HepG2 (cell line): ENCODE data around the gene SAMD15. TPM values are rescaled to one million over a fixed set of nuclear protein-coding genes. Genes with fewer than 3 reads are reported as not detected.

Experiments
- ATAC-seq: fragments of 200-7000 bp; cut with Tn5 transposase; 3 replicates; pipeline ENCODE4 v1.9.1; 2020; ENCODE audit warnings: mild to moderate bottlenecking, moderate library complexity
- BruUV-seq: library from RNA; stranded (reverse); fragments of 400-500 nt; replicated peaks from 2 replicates; lab custom pipeline; 2021; lab: Mats Ljungman, UMichigan
- CTCF ChIA-PET: fragments of 300-600 bp; formaldehyde crosslinking; extraction: SDS; loops from one replicate; lab custom pipeline; 2021; ENCODE audit warnings: low total read pairs, inconsistent platforms, low intra/inter-chr PET ratio; lab: Yijun Ruan, JAX
- POLR2A ChIA-PET: fragments of 350-600 bp; sonication (Branson Sonifier 250); formaldehyde crosslinking; loops from one replicate; lab custom pipeline; 2020; ENCODE audit warnings: antibody characterized with exemption, inconsistent platforms; lab: Yijun Ruan, JAX
- DNase-seq: peaks from one replicate; pipeline ENCODE4 v3.0.0-alpha.2; 2015; ENCODE audit warnings: low spot score
- FAIRE-seq: peaks from 3 replicates; lab custom pipeline; 2011; peaks lifted over from hg19 to GRCh38; lab: Jason Lieb, UNC
- H2AFZ ChIP-seq: one replicate; pipeline ENCODE4 v1.6.1; 2011; ENCODE audit warnings: low read length, inconsistent platforms
- H3K27ac ChIP-seq: fragments of 300-600 bp; 3 replicates; pipeline ENCODE4 v1.8.0; 2011; ENCODE audit warnings: mixed run types, mild to moderate bottlenecking, mixed read lengths, low read length, inconsistent platforms; ENCODE audit not compliant: insufficient read depth; ENCODE audit errors: extremely low read length
- H3K27me3 ChIP-seq, 2 experiments: fragments of 200-600 bp in 1 of 2; 2 replicates in 1 of 2; 3 replicates in 1 of 2; pipeline versions ENCODE4 v1.6.0 to v1.8.0; 2011; ENCODE audit warnings: low read length in 2 of 2, mild to moderate bottlenecking in 2 of 2, moderate library complexity in 2 of 2, inconsistent platforms in 1 of 2; ENCODE audit not compliant: insufficient read depth in 2 of 2, control insufficient read depth in 1 of 2
- H3K36me3 ChIP-seq, 2 experiments: fragments of 200-600 bp in 1 of 2; replicated peaks in 1 of 2; 2 replicates in 1 of 2; 3 replicates in 1 of 2; pipeline versions ENCODE4 v1.5.1 to v1.8.0; 2011; ENCODE audit warnings: low read length in 2 of 2, inconsistent platforms in 1 of 2; ENCODE audit not compliant: insufficient read depth in 2 of 2, control insufficient read depth in 1 of 2
- H3K4me1 ChIP-seq: 2 replicates; pipeline ENCODE4 v1.5.1; 2012; ENCODE audit warnings: low read length, inconsistent platforms; ENCODE audit not compliant: insufficient read depth
- H3K4me2 ChIP-seq: 2 replicates; pipeline ENCODE4 v1.6.0; 2011; ENCODE audit warnings: low read depth, low read length, inconsistent platforms
- H3K4me3 ChIP-seq, 3 experiments: fragments of 200-600 bp in 1 of 3; sonication (generic), shearing (Covaris generic) in 1 of 3; replicated peaks in 1 of 3; 2 replicates each; pipeline ENCODE4 v1.5.1; 2011 to 2016; ENCODE audit warnings: low read length in 3 of 3, inconsistent platforms in 2 of 3, low read depth in 2 of 3, mild to moderate bottlenecking in 2 of 3, control low read depth in 1 of 3, mixed read lengths in 1 of 3; ENCODE audit not compliant: insufficient read depth in 1 of 3
- H3K79me2 ChIP-seq: one replicate; pipeline ENCODE4 v1.6.1; 2011; ENCODE audit warnings: low read length, inconsistent platforms; ENCODE audit not compliant: insufficient read depth
- H3K9ac ChIP-seq: 2 replicates; pipeline ENCODE4 v1.6.0; 2011; ENCODE audit warnings: mild to moderate bottlenecking, low read depth, low read length, inconsistent platforms; ENCODE audit not compliant: insufficient read depth
- H3K9me3 ChIP-seq: 2 replicates; pipeline ENCODE4 v1.5.1; 2012; ENCODE audit warnings: mild to moderate bottlenecking, low read length
- H4K20me1 ChIP-seq: 2 replicates; pipeline ENCODE4 v1.6.0; 2011; ENCODE audit warnings: inconsistent platforms, mild to moderate bottlenecking, low read length, moderate library complexity; ENCODE audit not compliant: insufficient read depth
- AHR ChIP-seq: IDR thresholded peaks from 2 replicates; pipeline ENCODE4 v1.6.1; 2018; ENCODE audit warnings: missing genetic modification reagents, missing compliant biosample characterization
- CEBPG ChIP-seq: IDR thresholded peaks from 2 replicates; pipeline ENCODE4 v1.6.1; 2016
- CHD4 ChIP-seq: fragments of 200-600 bp; sonication (generic); IDR thresholded peaks from 2 replicates; pipeline ENCODE4 v1.7.0; 2017; ENCODE audit warnings: mild to moderate bottlenecking, low read length, borderline replicate concordance
- MAFK ChIP-seq, 2 experiments: IDR thresholded peaks in 1 of 2; conservative IDR thresholded peaks in 1 of 2; 2 replicates each; pipeline ENCODE4 v1.6.1; 2011; ENCODE audit warnings: improper control_type of control experiment in 2 of 2, low read length in 2 of 2
- MIXL1 ChIP-seq: IDR thresholded peaks from 2 replicates; pipeline ENCODE4 v1.6.1; 2016
- MLXIP ChIP-seq: sonication (generic); formaldehyde crosslinking; IDR thresholded peaks from 2 replicates; pipeline ENCODE4 v1.9.0; 2021; ENCODE audit warnings: missing genetic modification reagents, borderline replicate concordance
- ZMYM2 ChIP-seq: sonication (generic); formaldehyde crosslinking; IDR thresholded peaks from 2 replicates; pipeline ENCODE4 v1.8.0; 2022; ENCODE audit warnings: mild to moderate bottlenecking, missing genetic modification reagents
- ZNF234 ChIP-seq: sonication (generic); formaldehyde crosslinking; conservative IDR thresholded peaks from 2 replicates; pipeline ENCODE4 v1.5.1; 2020; ENCODE audit warnings: mild to moderate bottlenecking, missing genetic modification reagents
- ZNF263 ChIP-seq: sonication (generic); formaldehyde crosslinking; IDR thresholded peaks from 2 replicates; pipeline ENCODE4 v1.4.0; 2020; ENCODE audit warnings: missing genetic modification reagents
- ZNF432 ChIP-seq: sonication (generic); formaldehyde crosslinking; IDR thresholded peaks from 2 replicates; pipeline ENCODE4 v1.5.0; 2020; ENCODE audit warnings: missing genetic modification reagents, mild to moderate bottlenecking, borderline replicate concordance
- ZNF768 ChIP-seq: sonication (generic); formaldehyde crosslinking; IDR thresholded peaks from 2 replicates; pipeline ENCODE4 v1.4.0; 2020; ENCODE audit warnings: missing genetic modification reagents
- ZSCAN9 ChIP-seq: IDR thresholded peaks from 2 replicates; pipeline ENCODE4 v1.6.1; 2016; ENCODE audit warnings: borderline replicate concordance
- WGBS: methylation state at CpG from one replicate; pipeline ENCODE4 v1.1.6; 2017; ENCODE audit warnings: low lambda C conversion rate; 5-methylcytosine and 5-hydroxymethylcytosine counted together
- in situ Hi-C: cut with HindIII; loops from 2 replicates; pipeline ENCODE4 v1.10.0; 2017; ENCODE audit warnings: low pct_unique_long_range_greater_than_20kb; ENCODE audit not compliant: extremely low pct_ligation_motif_present
- intact Hi-C: fragments of 100-400 bp; cut with micrococcal nuclease; formaldehyde crosslinking; loops from one replicate; pipeline ENCODE4 v1.10.0; 2022; ENCODE audit not compliant: unreplicated experiment
- polyA plus RNA-seq, 8 experiments: library from polyadenylated mRNA; depleted of rRNA in 3 of 8; stranded (reverse) in 7 of 8; unstranded in 1 of 8; fragments of >200 nt; fragmentation: Illumina TruSeq in 4 of 8; extraction: Trizol in 4 of 8; gene quantifications; 2 replicates each; pipeline versions ENCODE4 v1.2.1 to v1.2.3, GENCODE V29; 2011 to 2016; ENCODE audit warnings: low read depth in 4 of 8, missing spikeins in 1 of 8, mixed read lengths in 1 of 8; ENCODE audit not compliant: insufficient read depth in 1 of 8
- total RNA-seq, 5 experiments: library from RNA; depleted of rRNA; stranded (reverse); fragments of >200 nt; fragmentation: Illumina TruSeq; extraction: Trizol; gene quantifications; 2 replicates each; pipeline ENCODE4 v1.2.3, GENCODE V29; 2016; ENCODE audit warnings: low read depth in 1 of 5
- TF ChIP-seq, protein P1 (sequence below): sonication (generic); formaldehyde crosslinking; IDR thresholded peaks from 2 replicates; pipeline ENCODE4 v1.9.0; 2022; ENCODE audit warnings: low read depth, missing genetic modification reagents
- TF ChIP-seq, protein P2 (sequence below): sonication (generic); formaldehyde crosslinking; IDR thresholded peaks from 2 replicates; pipeline ENCODE4 v1.5.1; 2020; ENCODE audit warnings: mild to moderate bottlenecking, moderate library complexity, missing genetic modification reagents
- TF ChIP-seq, protein P3 (sequence below), 2 experiments: fragments of 450-650 bp in 1 of 2; sonication (generic) in 1 of 2; formaldehyde crosslinking; IDR thresholded peaks; 2 replicates each; pipeline versions ENCODE4 v1.5.0 to v1.8.0; 2020 to 2022; ENCODE audit warnings: mild to moderate bottlenecking in 1 of 2, missing genetic modification reagents in 1 of 2
- TF ChIP-seq, protein P4 (sequence below): sonication (generic); formaldehyde crosslinking; IDR thresholded peaks from 2 replicates; pipeline ENCODE4 v1.4.0; 2020; ENCODE audit warnings: missing genetic modification reagents, mild to moderate bottlenecking, borderline replicate concordance

Gene SAMD15
- total and polyA plus RNA-seq, 2 of the 13 experiments (the other 11 are each of a cell fraction or from before 2014, with no cell fraction given): 0.09 to 1.3 TPM

GRCh38 chr14:77378701-77379100 lies 1.5 kb downstream of the SAMD15 start (continued):
- no peak for TF ChIP-seq MLXIP (CRISPR knock-in tag)
- TF ChIP-seq CHD4: no peak
- TF ChIP-seq, protein P1, sequence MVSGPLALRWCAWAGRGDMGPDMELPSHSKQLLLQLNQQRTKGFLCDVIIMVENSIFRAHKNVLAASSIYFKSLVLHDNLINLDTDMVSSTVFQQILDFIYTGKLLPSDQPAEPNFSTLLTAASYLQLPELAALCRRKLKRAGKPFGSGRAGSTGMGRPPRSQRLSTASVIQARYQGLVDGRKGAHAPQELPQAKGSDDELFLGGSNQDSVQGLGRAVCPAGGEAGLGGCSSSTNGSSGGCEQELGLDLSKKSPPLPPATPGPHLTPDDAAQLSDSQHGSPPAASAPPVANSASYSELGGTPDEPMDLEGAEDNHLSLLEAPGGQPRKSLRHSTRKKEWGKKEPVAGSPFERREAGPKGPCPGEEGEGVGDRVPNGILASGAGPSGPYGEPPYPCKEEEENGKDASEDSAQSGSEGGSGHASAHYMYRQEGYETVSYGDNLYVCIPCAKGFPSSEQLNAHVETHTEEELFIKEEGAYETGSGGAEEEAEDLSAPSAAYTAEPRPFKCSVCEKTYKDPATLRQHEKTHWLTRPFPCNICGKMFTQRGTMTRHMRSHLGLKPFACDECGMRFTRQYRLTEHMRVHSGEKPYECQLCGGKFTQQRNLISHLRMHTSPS: no peak

DNA sequence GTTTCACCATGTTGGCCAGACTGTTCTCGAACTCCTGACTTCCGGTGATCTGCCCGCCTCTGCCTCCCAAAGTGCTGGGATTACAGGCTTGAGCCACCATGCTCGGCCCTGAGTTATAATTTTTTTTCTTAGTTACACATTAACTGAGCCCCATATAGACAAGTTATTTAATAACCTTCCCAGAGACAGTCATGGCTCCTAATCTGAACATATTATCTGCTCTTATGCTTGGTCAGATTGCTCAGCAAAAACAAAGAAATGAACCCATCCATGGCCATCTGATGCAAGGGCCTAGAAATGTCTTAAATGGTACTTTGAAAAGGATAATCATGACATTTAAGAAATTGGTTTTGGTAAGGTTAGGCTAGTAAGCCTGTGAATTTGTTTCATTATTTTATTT lies 13.0 kb downstream of the SAMD15 start:
- Histone ChIP-seq H3K27ac (peak overlapping the region; percentile 33), H3K4me3 (no peak overlapping the region), H2AFZ (no peak overlapping the region), H4K20me1 (no peaks in the 10 kb centered on the region), H3K4me1 (peaks cover 50% of the 10 kb centered on the region), H3K79me2 (no peaks in the 10 kb centered on the region), H3K27me3 (no peaks in the 10 kb centered on the region), H3K9me3 (no peaks in the 10 kb centered on the region), H3K36me3 (no peaks in the 10 kb centered on the region), H3K9ac (no peak overlapping the region), H3K4me2 (peak overlapping the region; percentile 11; the same call in 1 of the 2 replicates)
- CTCF ChIA-PET: no interaction called here
- BruUV-seq: no TSS peak
- DNase-seq (peak; percentile 68), FAIRE-seq (no peak), ATAC-seq (peak; percentile 97)
- 60% methylated on average over 4 of the region's 4 CpGs for WGBS
- POLR2A ChIA-PET: no interaction called here
- intact Hi-C loops (no loop called here), in situ Hi-C loops (no loop called here)
- TF ChIP-seq MIXL1 (CRISPR knock-in tag): 0 out of 2 replicates have a peak, but pooled peaks have one; percentile 15
- TF ChIP-seq ZNF234: no peak
- TF ChIP-seq ZMYM2 (CRISPR knock-in tag): 0 out of 2 replicates have a peak, but pooled peaks have one; percentile 55
- TF ChIP-seq ZNF263 (CRISPR knock-in tag): no peak
- TF ChIP-seq ZNF432 (CRISPR knock-in tag): no peak
- TF ChIP-seq, protein P2, sequence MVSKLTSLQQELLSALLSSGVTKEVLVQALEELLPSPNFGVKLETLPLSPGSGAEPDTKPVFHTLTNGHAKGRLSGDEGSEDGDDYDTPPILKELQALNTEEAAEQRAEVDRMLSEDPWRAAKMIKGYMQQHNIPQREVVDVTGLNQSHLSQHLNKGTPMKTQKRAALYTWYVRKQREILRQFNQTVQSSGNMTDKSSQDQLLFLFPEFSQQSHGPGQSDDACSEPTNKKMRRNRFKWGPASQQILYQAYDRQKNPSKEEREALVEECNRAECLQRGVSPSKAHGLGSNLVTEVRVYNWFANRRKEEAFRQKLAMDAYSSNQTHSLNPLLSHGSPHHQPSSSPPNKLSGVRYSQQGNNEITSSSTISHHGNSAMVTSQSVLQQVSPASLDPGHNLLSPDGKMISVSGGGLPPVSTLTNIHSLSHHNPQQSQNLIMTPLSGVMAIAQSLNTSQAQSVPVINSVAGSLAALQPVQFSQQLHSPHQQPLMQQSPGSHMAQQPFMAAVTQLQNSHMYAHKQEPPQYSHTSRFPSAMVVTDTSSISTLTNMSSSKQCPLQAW: peak; percentile 69; the same call in 1 of the 2 replicates
- peak; percentile 5 to 7; a peak in 1 of 4 replicates for TF ChIP-seq MAFK (conservative IDR thresholded peaks at IDR 0.05 in 1 of 2, IDR thresholded peaks at IDR 0.05 in 1 of 2; ENCODE audit: low read length in 2 of 2)
- TF ChIP-seq, protein P3, sequence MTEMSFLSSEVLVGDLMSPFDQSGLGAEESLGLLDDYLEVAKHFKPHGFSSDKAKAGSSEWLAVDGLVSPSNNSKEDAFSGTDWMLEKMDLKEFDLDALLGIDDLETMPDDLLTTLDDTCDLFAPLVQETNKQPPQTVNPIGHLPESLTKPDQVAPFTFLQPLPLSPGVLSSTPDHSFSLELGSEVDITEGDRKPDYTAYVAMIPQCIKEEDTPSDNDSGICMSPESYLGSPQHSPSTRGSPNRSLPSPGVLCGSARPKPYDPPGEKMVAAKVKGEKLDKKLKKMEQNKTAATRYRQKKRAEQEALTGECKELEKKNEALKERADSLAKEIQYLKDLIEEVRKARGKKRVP (CRISPR knock-in tag; IDR thresholded peaks at IDR 0.05): peak in 1 of 2 experiments; percentile 71; a peak in 2 of 4 replicates
- no peak for TF ChIP-seq ZSCAN9 (CRISPR knock-in tag)
- TF ChIP-seq, protein P4, sequence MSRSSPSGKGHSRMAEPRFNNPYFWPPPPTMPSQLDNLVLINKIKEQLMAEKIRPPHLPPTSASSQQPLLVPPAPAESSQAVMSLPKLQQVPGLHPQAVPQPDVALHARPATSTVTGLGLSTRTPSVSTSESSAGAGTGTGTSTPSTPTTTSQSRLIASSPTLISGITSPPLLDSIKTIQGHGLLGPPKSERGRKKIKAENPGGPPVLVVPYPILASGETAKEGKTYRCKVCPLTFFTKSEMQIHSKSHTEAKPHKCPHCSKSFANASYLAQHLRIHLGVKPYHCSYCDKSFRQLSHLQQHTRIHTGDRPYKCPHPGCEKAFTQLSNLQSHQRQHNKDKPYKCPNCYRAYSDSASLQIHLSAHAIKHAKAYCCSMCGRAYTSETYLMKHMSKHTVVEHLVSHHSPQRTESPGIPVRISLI (CRISPR knock-in tag): peak; percentile 71; the same call in 1 of the 2 replicates
- TF ChIP-seq ZNF768 (CRISPR knock-in tag): no peak
- no peak for TF ChIP-seq AHR (CRISPR knock-in tag)
- peak; percentile 50 for TF ChIP-seq CEBPG
